Endometrial microvascular endothelial cells (primary cell): ENCODE results near the gene ETV3L. TPM values are rescaled to one million over a fixed set of nuclear protein-coding genes. Genes with fewer than 3 reads are reported as not detected.

Experiments
- in situ Hi-C: cut with HindIII; loops from 2 replicates; pipeline ENCODE4 v1.10.0; 2017; ENCODE audit warnings: low sequenced_read_pairs, low pct_unique_long_range_greater_than_20kb; ENCODE audit errors: inconsistent ontology term
- total RNA-seq: library from RNA; depleted of rRNA; stranded (reverse); fragments of >200 nt; gene quantifications from one replicate; pipeline ENCODE4 v1.2.3, GENCODE V29; 2015; ENCODE audit errors: inconsistent ontology term

The ETV3L gene
- not detected for total RNA-seq

DNA sequence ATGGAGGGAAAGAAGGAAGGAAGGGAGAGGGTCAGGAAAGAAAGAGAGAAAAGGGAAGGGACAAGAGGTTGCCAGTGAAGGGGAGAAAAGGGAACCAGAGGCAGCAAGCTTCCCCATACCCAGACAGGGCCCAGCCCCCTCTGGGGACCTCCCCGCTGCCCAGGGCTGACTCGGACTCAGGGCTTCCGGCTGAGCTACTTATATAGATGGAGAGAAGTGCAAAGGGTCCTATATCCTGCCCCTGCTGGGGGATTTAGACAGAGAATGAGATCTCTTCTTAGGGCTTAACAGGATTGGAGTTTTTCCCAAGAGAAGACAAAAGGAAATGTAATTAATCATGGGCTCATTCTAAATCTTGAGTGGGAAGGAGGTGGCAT, at the start of gene ETV3L:
Gene ETV3L, minus strand, starts transcription at position 176 of the 377 bp plus-strand sequence. CDS start 285 bp downstream, outside the sequence.
- in situ Hi-C loops: no loop called here

DNA sequence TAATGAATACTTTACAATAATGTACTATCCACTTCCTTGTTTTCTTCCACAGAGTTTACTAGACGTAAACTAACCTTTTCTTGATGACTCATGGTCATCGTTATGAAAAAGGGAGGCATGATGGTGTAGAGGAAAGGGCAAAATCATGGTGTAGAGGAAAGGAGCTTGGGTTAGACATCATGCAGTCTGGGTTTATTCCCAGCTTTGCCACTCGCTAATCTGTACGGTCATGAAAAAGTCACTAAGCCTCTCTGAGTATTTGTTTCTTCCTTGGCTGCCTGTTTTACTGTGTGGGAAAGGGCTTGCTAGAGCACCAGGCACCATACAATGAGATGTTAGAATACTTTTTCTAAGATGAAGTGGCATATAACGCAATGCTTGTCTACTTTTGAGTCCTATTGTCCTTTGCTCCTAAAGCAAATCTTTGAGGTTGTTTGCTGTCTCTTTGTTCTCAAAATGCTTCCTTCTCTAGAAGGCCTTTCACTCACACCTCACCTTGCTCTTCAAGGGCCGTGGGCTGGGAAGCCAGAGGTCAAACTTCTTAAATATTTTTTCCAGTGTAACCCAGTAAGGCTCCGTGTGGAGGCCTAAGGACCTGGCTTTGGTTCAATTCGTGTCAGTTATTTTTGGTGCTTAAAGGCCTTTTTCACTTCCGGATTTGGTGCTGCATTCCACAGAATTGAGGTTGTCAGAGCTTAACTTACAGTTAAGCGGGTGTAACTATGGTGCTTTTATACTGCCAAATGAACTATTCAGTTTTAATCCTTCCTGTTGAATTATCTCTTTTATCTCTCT, 48.5 kb upstream of the ETV3L start:
- in situ Hi-C loops: no loop called here

DNA sequence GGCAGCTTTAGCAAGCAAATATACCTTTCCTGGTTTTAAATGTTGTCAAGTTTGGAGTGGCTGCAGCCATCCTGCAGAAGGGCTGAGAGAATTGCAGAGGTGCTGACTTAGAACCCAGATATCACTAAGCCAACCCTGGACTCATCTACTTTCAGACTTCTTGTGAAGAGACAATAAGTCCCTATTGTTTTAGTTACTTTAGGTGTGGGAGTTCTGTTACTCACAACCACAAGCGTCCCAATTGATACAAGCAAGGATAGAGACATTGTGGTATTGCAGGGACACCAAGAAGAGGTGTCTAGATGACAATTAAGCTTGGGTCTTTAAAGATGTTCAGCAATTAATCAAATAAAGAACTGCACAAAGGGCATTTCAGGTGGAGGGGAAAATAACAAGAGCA, 47.4 kb upstream of the ETV3L start:
- in situ Hi-C loops: no loop called here

DNA sequence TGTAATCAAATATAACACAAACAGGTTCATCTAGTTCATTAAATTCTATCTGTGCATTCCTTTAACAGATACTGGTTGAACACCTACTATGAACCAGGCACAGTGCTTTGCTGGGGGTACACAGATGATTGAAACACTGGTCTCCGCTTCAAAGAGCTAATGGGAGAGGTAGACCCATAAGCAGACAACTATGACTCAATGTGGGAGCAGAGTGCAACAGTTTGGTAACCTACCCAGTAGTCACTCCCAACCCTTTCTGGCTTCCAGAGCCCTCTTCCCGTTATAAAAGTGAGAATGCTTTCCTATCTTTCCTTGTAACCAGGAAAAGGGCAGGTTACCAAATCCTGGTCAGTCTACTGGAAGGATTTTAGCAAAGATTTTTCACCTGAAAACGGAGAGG, 46.6 kb upstream of the ETV3L start:
- in situ Hi-C loops: no loop called here

DNA sequence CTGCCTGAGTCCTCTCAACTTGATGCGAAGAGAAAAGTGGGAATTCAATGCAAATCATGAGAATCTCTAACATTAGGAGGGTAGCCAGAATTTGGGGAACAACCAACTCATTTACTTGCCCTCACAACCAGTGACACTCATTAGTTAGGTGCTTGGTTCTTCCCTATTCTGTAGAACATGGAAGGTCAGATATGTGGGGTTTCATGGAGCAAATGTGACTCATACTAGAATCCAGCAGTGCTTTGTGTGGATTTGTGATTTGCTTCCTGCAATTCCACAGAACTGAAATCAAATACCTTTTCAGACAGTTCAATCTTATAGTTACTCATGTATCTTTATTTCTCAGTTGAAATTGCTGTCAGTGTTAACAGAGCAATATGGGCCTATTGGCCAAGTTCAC, 45.5 kb upstream of the ETV3L start:
- in situ Hi-C loops: no loop called here

DNA sequence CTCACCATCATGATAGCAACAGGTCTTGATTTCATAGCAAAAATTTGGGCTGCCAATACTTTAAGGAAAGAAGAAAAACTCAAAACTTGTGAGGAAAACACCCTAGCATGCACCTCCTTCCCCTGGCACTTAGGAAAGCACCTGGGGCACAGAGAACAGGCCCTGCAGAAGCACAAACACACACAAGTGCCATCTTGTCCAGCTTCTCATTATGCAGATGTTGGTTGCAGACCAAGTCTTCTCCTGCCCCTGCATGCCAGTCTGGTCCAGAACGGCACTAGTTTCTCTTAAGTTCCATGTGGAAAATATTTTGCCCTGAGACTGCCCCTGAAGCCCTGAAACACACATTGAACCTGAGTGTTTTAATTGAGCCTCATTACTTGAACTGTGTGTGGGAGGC, 44.9 kb upstream of the ETV3L start:
- in situ Hi-C loops: no loop called here

DNA sequence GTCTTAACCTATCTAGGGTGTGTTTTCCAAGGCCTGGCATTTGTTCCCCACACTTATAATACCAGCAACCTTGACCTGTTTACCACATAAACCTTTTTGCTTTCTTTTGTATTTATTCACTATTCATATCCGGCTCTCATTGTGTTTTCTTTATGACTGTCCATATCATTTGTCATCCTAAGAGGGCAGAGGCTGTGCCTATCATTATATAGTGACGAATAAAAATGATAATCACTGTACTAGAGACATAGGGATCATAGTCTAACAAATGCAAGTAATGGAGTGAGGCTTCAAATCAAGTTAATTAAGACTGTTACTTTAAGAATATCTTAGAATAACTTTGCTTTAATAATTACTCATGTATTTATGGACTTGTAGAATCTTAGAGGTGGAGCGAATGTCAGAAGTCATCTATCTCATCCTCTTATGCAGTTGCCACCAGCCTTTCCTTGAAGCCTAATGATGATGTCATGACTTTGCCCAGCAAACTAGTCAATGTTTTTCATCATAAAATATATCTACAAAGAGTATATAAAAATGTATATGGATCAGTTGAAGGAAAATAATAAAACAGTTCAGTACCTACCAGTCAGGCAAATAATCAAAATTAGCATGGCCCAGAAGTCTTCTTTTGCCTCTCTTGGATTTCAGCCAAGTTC, 43.3 kb upstream of the ETV3L start:
- in situ Hi-C loops: no loop called here

DNA sequence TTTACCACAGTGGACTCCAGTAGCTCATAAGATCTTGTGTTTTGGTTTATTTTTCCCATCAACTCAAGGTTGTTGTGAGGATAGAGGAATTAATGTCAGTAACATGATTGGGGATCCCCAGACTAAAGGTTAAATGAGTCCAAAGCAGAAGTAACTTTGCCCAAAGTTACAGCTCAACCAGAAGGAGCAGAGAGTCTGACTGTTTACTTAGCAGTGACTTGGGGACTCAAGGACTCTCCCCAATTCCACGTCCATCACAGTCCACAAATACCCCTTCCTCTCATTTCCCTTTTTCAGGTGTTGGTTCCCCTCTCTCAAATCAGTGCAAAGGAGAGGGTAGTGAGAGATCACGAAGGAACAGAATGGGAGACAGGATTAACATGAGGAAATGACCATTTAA, 42.6 kb upstream of the ETV3L start:
- in situ Hi-C loops: no loop called here

DNA sequence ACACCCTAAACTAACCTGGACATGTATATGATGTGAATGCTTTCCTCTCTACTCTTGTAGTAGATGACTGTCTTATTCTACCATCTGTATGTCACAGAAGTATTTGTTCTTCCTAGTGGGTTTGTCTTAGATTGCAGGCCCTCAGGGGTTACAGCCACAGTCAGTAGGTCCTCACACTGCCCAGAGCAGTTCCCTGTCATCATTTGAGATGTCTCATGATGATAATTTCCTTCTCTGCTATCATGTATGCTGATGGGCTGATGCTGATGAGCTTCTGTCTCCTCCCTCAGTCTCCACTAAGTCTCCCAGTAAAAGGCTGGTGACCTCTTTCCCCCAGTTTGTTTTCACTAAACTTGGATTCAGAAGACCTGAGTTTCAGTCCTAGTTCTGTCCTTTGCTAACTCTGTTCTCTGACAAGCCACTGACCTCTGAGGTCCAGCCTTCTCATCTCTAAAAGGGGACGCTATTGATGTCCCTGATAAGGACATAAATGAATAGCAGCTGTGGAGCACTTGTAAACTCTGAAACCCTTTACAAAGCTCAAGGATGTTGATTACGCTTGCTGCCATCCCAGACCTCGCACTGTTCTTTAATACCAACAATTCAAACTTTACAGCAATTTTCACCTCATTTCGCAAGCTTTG, 41.7 kb upstream of the ETV3L start:
- in situ Hi-C loops: no loop called here

DNA sequence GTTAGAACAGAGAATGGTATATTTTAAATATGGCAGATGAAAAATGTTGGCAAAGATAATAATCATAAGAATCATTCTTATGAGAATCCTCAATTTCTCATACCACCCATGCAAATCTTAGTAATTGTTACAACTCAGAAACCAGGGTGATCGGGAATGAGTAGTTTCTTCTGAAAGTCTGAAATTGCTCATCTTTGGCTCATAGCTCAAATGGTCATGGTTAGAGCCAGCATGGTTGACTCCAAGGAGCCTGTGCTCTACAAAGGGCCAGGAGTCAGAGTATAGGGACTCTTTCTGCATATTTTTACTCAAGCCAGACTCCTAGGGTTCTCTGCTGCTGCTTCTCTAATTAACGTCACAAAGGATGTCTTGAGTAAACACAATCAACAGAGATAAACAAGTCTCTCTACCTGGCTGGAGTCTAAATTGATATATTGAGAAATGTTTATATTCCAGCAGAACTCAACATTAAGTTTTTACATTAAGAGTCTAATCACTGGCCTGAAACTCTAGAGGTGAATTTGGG, 40.5 kb upstream of the ETV3L start:
- in situ Hi-C loops: no loop called here

DNA sequence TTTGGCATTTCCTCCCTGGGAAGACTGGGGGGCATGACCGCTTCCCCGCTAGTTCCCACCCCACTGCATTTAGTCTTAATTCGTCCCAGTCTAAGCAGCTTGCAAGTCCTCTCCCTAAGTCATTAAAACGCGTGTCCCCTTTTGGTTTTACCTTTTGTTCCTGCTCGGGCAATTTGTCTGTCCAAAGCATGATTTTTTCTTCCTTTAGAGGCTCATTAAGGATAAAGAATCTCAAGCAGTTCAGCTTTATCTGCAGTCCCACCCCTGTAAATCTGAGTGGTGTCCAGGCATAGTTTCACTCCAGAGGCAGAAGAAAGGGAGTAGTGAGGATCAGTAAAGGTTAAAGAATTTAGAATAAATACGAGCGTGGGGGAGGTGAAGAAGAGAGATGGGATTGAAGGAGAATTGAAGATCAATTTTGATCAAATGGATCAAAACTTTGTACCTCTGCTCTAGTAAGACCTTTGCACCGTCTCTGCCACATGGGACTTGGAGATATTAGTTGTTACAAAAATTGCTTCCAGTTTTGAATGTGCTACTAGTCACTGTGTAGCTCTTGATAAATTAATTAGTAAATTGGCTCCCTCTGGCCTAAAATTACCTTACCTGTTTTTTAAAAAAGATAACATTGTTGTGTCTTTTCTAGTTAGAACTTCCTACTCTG, 39.6 kb upstream of the ETV3L start:
- in situ Hi-C loops: no loop called here

DNA sequence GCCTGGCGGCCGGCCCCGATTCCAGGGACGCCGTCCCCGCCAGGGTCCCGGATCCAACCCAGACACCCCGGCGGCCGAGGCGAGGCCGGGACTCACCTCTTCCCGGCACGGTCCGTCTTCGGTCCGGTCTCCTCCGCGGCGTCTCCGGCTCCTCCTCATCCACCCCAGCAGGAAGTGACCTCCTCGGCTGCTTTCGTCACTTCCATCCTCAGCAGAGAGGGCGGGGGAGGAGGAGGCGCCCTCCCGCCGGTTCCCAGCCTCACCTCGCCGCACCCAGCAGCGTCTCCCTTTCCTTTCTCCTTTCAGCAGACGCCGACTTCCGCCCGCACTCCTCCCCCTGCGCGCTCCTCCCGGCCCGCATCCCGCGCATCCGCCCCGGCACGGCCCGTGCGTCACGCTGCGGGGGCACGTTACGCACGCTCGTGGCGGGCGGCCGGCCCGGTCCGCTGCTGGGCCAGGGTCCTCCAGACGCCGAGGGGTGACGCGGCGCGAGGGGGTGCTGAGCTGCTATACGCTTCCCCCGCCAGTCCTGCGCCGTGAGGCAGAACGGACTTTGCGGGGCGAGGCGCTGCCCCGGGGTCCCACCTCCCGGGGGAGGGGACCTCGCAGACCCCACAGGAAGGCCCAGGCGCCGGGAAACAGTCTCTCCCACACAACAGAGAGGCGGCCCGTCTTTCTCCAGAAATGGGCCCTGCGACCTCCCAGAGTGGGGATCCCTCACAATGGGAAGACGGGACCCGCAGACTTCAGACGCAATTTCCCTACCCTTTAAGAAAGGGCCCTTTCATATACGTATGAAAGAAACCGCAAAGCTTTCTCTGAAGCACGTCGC, 38.8 kb upstream of the ETV3L start, which contains the start of gene ETV3:
Gene ETV3, minus strand, starts transcription at position 176 of the 832 bp plus-strand sequence. CDS start 2,043 bp downstream, outside the sequence.
- in situ Hi-C loops: no loop called here

DNA sequence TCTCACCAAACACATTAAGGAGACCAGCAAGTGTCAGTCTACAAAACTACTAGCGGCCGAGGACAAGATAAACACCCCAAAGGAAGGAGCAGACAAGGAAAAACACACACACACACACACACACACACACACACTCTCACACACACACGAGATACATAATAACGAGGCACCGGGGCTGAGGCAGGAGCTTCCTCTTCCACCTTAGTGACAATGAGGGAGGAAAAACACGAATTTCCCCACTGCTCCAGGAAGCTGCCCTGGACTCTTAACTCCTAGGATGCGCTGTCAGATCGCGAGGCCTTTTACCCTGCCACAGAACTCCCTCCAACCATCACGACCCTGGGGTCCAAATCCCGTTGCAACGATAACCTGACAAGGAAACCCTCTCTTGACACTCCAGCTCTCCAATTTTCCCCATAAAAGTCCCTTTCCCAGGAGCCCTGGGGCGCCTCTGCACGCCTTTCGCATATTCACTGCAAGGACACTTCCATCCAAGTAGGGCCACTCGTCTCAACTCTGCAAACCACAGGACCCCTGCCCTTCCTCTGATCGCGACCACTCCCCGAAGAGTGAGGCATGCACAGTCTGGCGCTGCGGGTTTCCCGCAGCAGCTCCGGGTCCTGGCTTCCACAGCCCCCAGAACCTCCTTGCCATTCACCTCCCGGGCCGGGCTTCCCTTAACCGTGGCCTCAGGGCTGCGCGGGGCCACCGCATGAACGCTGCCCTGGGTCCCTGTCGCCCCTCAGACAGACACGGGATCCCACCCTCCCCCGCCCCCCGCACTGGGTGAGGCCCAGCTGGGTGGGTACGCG, 38.0 kb upstream of the ETV3L start:
- in situ Hi-C loops: no loop called here

DNA sequence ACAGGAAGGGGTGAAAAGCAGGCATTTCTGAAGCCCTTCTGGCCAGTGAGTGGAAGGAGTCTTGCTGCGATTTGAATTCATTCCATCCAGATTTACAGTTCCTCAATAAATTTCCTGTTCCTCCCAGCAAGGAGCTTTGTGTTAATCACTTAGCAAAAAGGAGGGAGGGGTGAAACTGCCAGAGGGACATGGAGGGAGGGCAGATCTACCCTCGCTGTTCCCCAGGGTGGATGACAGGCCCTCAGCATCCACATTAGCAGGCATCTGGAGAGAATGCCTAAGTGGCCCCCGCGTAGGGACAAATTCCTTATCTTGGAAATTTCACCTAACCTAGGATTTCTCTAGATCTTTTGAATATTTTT, 37.4 kb upstream of the ETV3L start:
- in situ Hi-C loops: no loop called here

DNA sequence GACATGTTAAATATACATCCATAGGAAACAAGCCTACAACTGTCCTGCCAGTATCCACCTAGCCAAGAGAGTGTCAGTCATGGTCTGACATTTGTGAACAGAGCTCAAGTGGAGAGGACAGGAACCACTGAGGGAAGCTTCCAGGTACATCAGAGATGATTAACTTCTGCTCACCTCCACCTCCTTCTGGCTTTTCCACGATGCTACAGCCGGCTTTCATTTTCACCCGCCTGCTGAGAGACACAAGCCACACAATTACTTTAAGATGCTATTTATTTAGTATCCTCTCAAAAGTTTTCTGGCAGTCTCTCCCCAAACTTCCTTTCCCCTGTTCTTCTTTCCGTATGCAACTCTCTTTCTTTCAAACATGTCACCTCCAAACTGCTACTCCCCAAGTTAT, 36.5 kb upstream of the ETV3L start:
- in situ Hi-C loops: no loop called here

DNA sequence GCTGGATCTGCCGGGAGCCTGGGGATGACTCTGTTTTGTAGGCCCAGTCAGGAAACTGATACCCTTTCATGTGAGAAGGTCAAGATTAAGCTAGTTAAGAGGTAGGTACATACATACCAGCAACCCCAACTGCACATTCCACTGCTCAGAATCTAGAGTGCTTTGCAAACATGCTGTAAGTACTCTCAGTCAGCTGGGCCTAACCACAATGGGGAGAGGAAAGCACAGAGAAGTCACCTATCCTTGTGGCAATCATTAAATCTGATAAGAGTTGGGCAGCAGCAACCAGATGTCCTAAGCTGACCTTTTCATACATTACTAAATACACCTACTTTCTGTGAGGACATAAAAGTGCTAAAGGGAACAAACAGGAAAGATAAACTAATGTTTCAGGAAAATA, 36.0 kb upstream of the ETV3L start:
- in situ Hi-C loops: no loop called here

DNA sequence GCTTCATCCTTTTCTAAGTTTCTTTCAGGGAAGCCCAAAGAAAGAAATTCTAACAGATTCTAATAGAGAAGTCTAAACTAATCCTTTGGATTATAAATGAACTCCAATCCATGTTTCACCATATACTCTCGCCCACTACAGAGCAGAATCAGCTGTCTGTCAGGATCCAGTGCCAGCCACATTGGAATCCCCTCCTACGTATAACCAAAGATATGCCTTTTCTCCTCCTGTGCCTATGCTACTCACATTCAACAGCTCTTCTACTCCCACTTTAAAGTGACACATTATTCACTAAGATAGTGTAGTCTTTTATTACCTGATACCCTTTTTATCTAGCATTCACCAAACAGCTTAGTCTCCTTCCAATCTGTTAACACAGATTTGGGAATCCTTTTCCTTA, 35.5 kb upstream of the ETV3L start:
- in situ Hi-C loops: no loop called here

DNA sequence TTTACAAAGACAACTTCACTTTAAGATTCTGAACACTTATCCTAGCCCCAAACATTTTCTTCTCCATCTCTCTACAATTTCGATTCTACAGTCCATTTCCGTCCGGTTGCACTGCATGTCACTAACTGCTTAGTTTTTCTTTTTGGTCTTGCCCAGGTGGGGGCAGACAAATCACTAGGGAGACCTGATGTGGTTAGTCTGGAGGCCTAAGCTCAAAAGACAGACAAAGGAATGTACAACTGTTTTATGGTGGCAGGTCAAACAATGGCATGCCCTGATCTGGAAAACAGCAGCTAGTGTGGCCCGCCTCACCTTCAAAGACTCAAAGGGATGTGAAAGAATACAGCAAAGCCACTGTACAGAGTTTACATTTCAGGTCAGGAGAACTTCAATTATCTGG, 34.8 kb upstream of the ETV3L start:
- in situ Hi-C loops: no loop called here
